ENCODE measurements around the gene TNFAIP6.

Gene TNFAIP6

GRCh38 chr2:151422917-151423439 lies 65.6 kb downstream of the TNFAIP6 start:
- no peak for DNase-seq (ENCODE audit: extremely low read depth, low read depth)
- TF ChIP-seq, protein P1, sequence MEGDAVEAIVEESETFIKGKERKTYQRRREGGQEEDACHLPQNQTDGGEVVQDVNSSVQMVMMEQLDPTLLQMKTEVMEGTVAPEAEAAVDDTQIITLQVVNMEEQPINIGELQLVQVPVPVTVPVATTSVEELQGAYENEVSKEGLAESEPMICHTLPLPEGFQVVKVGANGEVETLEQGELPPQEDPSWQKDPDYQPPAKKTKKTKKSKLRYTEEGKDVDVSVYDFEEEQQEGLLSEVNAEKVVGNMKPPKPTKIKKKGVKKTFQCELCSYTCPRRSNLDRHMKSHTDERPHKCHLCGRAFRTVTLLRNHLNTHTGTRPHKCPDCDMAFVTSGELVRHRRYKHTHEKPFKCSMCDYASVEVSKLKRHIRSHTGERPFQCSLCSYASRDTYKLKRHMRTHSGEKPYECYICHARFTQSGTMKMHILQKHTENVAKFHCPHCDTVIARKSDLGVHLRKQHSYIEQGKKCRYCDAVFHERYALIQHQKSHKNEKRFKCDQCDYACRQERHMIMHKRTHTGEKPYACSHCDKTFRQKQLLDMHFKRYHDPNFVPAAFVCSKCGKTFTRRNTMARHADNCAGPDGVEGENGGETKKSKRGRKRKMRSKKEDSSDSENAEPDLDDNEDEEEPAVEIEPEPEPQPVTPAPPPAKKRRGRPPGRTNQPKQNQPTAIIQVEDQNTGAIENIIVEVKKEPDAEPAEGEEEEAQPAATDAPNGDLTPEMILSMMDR (IDR thresholded peaks at IDR 0.05; ENCODE audit: low read depth, low read length) = no peak

DNA sequence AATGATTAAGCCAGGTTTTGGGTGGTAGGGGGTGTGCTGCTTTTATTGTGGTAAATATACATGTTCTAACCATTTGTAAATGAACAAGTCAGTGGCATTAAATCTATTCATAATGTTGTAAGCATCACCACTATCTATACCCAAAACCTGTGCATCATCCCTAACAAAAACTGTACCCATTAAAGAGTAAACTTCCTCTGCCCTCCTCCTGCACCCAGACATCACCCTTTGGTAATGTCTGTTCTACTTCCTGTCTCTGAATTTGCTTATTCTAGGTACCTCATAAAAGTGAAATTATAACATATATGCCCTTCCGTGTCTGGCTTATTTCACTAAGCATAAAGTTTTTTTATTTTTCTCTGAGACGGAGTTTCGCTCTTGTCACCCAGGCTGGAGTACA lies 66.4 kb downstream of the TNFAIP6 start:
- no peak for DNase-seq (ENCODE audit: extremely low read depth, low read depth)
- TF ChIP-seq, protein P1 (IDR thresholded peaks at IDR 0.05; ENCODE audit: low read depth, low read length) = no peak

Measured in AG09319 (cell line).